Activated T-helper 1 cell treated with Interleukin-2 at 50 U/mL for 16 hours (primary cell): ENCODE measurements around the gene CANT1.
"Not testable (repeated sequence)": the region's sequence is repeated elsewhere in the genome, so short reads cannot be mapped to it uniquely, and the experiment has no call there.

ENCODE experiments used
- DNase-seq: peaks from one replicate; pipeline ENCODE4 v3.0.0-alpha.2; 2020; ENCODE audit warnings: low read depth

CANT1 gene

GRCh38 chr17:78958641-78959127, 50.9 kb downstream of the CANT1 start:
- DNase-seq: no peak

- DNase-seq: no peak
These were observed 52.4 kb downstream of the CANT1 start for GRCh38 chr17:78957128-78957527.

- no peak for DNase-seq
These were observed 53.3 kb downstream of the CANT1 start for GRCh38 chr17:78956254-78956653.

GRCh38 chr17:78954684-78955083, 54.9 kb downstream of the CANT1 start:
- no peak for DNase-seq

- no peak for DNase-seq
These were observed 55.9 kb downstream of the CANT1 start for GRCh38 chr17:78953356-78954350.

- DNase-seq: no peak
These were observed 56.9 kb downstream of the CANT1 start for GRCh38 chr17:78952706-78953105.

- DNase-seq: no peak
These were observed 57.5 kb downstream of the CANT1 start for GRCh38 chr17:78951967-78952551.

GRCh38 chr17:78950870-78951269, 58.7 kb downstream of the CANT1 start:
- DNase-seq: no peak

- no peak for DNase-seq
These were observed 62.1 kb downstream of the CANT1 start for GRCh38 chr17:78947235-78948149.

- no peak for DNase-seq
These were observed 62.9 kb downstream of the CANT1 start for GRCh38 chr17:78946631-78947030.

- no peak for DNase-seq
These were observed 63.4 kb downstream of the CANT1 start for GRCh38 chr17:78946131-78946530.

- DNase-seq: not testable (repeated sequence)
These were observed 64.1 kb downstream of the CANT1 start for GRCh38 chr17:78945455-78945854.

GRCh38 chr17:78944956-78945355, 64.6 kb downstream of the CANT1 start:
- DNase-seq: no peak

- no peak for DNase-seq
These were observed 65.5 kb downstream of the CANT1 start for GRCh38 chr17:78944026-78944425.
